ENCODE measurements around the gene GCSAML.
"Not testable (repeated sequence)": the region's sequence is repeated elsewhere in the genome, so short reads cannot be mapped to it uniquely, and the experiment has no call there.

GCSAML gene

GRCh38 chr1:247548769-247549182 is at the start of gene GCSAML:
GCSAML (plus strand) TSS chr1:247549134; CDS start chr1:247549192, 58 bp downstream.
- in situ Hi-C loops (cut with MboI; ENCODE audit: low sequenced_read_pairs) = no loop called here

DNA sequence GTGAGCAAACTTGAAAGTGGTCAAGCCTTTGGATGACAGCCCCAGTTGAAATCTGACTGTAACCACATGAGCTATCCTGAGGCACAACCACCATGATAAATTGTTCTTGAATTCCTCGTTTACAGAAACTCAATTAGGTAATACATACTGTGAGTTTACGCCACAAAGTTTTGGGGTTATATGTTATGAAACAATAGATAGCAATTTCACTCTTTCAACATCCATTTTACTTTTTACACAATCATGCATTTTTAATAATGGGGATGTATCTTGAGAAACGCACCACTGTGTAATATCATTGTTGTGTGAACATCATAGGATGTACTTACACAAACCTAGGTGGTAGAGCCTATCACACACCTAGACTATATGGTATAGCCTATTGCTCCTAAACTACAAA is 48.1 kb upstream of the GCSAML start:
- in situ Hi-C loops (cut with MboI; ENCODE audit: low sequenced_read_pairs) = no loop called here

DNA sequence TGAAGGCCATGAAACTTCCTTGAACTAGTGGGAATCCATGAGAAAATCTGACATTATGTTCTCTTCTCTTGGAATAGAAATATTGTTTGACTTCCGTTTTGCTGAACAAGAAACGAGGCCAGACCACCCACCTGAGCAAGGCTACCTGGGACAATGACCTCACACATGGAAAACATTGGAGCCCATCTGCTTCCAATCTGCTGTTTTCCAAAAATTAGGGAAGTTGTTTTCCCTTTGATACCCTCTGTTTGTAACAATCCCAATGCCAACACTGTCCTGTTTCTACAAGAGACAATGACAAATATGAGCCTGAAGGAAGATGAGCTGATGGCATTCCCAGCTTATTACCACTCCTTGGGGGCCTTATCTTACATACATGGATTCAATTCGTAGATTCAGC is 42.1 kb upstream of the GCSAML start:
- in situ Hi-C loops (cut with MboI; ENCODE audit: low sequenced_read_pairs) = no loop called here

DNA sequence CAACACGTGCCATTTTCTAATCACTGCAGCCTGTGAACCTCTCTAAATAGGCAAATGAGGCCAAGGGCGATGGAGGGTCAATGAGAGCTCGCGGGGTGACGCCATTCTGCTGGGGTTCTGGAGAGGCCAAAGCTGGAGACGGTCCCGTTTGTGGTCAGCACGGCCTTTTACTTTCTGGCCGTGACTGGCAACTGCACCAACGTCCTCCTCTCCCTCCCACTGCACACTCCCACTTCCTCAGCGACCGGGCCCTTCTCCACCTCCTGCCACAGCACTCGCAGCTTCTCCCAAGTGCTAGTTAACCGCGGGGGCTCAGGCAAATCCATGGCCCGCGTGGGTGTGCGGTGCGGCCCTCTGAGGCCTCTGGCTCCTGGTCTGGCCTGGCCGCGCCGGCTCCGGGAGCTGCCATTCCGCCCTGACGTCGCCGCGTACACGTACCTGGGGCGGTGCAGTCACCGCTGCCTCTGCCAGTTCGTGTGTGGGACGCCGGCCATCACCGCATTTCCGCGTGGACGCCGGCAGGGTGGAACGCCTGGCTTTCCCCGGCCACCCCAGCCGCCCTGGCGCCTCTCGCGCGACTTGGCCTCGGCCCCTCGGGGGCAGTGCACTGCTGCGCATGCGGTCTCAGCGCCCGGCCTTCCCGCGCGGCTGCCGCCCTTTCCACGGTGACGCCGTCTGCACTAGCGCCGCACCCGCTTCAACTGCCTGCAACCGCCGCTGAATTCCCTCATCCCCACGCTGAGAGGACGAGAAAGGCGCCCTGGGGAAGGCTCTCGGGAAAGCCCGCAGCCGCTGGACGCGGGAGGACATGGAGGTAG is 30.9 kb upstream of the GCSAML start:
- in situ Hi-C loops (cut with MboI; ENCODE audit: low sequenced_read_pairs) = no loop called here

GRCh38 chr1:247518613-247518891 is 30.4 kb upstream of the GCSAML start:
- in situ Hi-C loops (cut with MboI; ENCODE audit: low sequenced_read_pairs) = no loop called here

DNA sequence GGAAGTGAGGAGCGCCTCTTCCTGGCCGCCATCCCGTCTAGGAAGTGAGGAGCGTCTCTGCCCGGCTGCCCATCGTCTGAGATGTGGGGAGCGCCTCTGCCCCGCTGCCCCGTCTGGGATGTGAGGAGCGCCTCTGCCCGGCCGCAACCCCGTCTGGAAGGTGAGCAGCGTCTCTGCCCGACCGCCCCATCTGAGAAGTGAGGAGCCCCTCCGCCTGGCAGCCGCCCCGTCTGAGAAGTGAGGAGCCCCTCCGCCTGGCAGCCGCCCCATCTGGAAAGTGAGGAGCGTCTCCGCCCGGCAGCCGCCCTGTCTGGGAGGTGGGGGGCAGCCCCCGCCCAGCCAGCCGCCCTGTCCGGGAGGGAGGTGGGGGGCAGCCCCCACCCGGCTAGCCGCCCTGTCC is 27.0 kb upstream of the GCSAML start:
- in situ Hi-C loops (cut with MboI; ENCODE audit: low sequenced_read_pairs) = not testable (repeated sequence)

- in situ Hi-C loops (cut with MboI; ENCODE audit: low sequenced_read_pairs) = no loop called here
These were observed 20.0 kb upstream of the GCSAML start for GRCh38 chr1:247528812-247529474.

- in situ Hi-C loops (cut with MboI; ENCODE audit: low sequenced_read_pairs) = no loop called here
These were observed 19.1 kb upstream of the GCSAML start for GRCh38 chr1:247529771-247530355.

DNA sequence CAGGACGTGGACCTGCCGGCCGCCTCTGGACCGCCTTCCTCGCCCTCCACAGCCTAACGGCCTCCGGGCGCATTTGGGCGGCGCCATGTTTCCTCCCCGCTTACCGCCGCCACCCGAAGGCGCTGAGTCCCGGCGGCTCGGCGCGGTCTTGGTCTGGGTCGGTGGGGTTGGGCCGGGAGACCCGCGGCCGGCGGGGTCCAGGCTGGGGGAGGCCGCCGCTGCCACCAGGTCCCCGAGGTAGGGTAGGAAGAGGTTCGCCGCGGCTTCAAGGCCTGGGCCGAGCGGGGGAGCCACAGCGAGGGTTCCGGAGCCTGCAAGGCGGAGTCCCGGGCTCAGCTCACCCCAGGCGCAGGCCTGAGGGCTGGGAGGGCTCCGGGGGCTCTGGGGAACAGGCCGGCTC is 18.1 kb upstream of the GCSAML start:
- in situ Hi-C loops (cut with MboI; ENCODE audit: low sequenced_read_pairs) = no loop called here

- in situ Hi-C loops (cut with MboI; ENCODE audit: low sequenced_read_pairs) = no loop called here
These were observed 17.0 kb upstream of the GCSAML start for GRCh38 chr1:247531937-247532336.

GRCh38 chr1:247535402-247535801 is 13.5 kb upstream of the GCSAML start:
- in situ Hi-C loops (cut with MboI; ENCODE audit: low sequenced_read_pairs) = no loop called here

- in situ Hi-C loops (cut with MboI; ENCODE audit: low sequenced_read_pairs) = no loop called here
These were observed 12.6 kb upstream of the GCSAML start, which contains the start of gene OR2C3 for GRCh38 chr1:247536340-247536739. OR2C3 (minus strand) TSS chr1:247536440; CDS start chr1:247532511, 3,929 bp downstream.

- in situ Hi-C loops (cut with MboI; ENCODE audit: low sequenced_read_pairs) = no loop called here
These were observed 10.4 kb upstream of the GCSAML start for GRCh38 chr1:247538561-247538960.

DNA sequence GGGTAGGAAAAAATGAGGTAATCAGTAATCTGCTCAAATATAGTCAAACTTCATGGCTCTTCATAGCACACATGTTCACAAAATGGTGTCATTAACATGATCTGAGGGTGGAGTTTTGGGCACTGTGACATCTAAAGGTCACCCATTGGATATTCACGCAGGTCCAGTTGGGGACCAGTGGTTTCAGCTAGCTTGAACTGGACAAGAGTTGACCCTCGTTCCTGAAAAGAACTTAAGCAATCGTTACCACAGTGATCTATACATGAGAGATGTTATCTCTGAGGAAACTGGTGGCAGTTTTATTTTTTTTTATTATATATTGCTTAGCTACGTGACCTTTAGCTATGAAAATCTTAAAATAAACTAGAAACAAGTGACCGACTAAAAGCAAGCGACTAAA is 9.7 kb upstream of the GCSAML start:
- in situ Hi-C loops (cut with MboI; ENCODE audit: low sequenced_read_pairs) = no loop called here

GRCh38 chr1:247540581-247540980 is 8.4 kb upstream of the GCSAML start:
- in situ Hi-C loops (cut with MboI; ENCODE audit: low sequenced_read_pairs) = no loop called here

DNA sequence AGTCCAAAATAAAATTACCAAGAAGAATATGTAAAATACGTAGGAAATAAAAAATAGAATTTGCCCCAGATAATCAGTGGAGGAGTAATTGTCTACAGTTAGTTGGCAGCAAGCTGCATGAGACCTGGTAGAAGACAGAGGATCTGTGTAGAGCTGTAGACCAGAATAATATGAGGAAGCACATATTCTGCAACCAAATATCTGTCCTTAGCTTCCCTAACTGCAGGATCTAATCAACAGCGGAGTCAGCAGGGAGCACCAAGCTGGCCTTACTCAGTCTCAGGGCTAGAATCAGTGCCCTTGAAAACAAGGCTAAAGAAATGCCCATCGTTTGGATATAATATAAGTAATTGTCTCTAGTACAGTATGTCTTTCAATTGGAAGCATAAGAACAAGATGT is 6.1 kb upstream of the GCSAML start:
- in situ Hi-C loops (cut with MboI; ENCODE audit: low sequenced_read_pairs) = no loop called here

- in situ Hi-C loops (cut with MboI; ENCODE audit: low sequenced_read_pairs) = no loop called here
These were observed 842 bp upstream of the GCSAML start for GRCh38 chr1:247548092-247548491.

- in situ Hi-C loops (cut with MboI; ENCODE audit: low sequenced_read_pairs) = no loop called here
These were observed 2.8 kb downstream of the GCSAML start for GRCh38 chr1:247551721-247552120.

DNA sequence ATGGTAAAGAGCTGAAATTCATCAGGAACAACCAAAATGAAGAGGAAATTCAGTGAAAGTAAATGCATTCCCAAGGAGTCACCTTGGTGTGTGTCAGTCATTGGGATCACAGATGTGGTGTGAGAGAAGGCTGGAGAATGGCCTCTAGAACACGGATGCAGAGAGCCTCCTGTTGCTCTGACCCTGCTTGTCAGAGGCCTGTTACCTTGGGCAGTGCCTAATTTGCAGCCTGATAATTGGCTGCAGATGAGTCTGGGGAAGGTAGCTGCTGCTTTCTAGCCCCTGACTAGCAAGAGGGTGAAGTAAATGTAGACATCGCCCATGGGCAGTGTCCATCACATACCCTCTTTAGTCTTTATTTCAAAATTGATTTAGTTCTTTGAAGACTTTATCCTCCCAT is 3.3 kb downstream of the GCSAML start:
- in situ Hi-C loops (cut with MboI; ENCODE audit: low sequenced_read_pairs) = no loop called here

DNA sequence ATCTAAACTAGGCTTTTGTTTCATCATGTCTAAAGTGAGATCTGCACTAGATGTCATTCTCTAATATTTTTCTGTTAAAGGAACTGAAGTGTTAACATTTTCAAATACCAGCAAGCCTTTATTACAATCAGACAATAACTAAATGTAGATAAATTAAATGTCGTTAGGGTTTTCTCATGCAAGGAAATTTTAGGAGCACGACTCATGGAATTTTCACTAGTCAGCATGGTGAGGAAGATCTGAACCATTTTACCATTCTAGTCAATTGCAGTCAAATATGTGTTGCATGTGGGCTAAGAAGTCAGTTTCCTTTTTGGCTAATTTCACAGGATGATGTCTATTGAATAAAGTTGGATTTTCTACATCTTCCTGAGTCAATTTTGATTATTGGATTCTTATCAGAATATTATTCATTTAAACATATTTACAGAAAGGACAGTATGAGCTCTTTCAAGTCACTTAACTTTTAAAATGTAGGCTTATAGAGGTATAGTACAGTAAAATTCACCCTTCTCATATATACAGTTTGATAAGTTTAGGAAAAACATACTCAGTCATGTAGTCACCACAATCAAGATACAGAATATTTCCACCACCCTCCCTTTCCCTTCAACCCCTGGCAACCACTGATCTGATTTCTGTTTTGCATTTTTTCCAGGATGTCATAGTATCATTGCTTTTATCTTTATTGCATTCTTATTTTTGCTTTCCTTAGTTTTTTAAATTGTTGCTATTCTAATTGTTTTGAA is 9.2 kb downstream of the GCSAML start:
- in situ Hi-C loops (cut with MboI; ENCODE audit: low sequenced_read_pairs) = no loop called here

GRCh38 chr1:247561711-247562110 is 12.8 kb downstream of the GCSAML start:
- in situ Hi-C loops (cut with MboI; ENCODE audit: low sequenced_read_pairs) = no loop called here
